ENCODE results near the gene SHANK1.

SHANK1 gene

GRCh38 chr19:50705422-50706019 is 14.1 kb downstream of the SHANK1 start:
- H3K36me3 ChIP-seq (ENCODE audit: control insufficient read depth in 5 of 5, insufficient read depth in 5 of 5, low read length in 5 of 5): no peaks in the 10 kb centered on the region
- H3K9ac ChIP-seq (ENCODE audit: low read length in 5 of 5): no peak overlapping the region
- H3K9me3 ChIP-seq (ENCODE audit: control insufficient read depth in 5 of 5, low read length in 5 of 5): no peaks in the 10 kb centered on the region
- H3K27me3 ChIP-seq (ENCODE audit: control insufficient read depth in 5 of 5, insufficient read depth in 4 of 5, low read length in 5 of 5): peaks cover 17 to 38% (median 24%) of the 10 kb centered on the region in 5 donors
- H3K27ac ChIP-seq (ENCODE audit: low read depth, low read length): no peak overlapping the region
- no peak overlapping the region for H3K4me3 ChIP-seq (ENCODE audit: low read depth in 1 of 5, low read length in 5 of 5)
- peaks cover 0 to 3% (median 0%) of the 10 kb centered on the region in 5 donors for H3K4me1 ChIP-seq (ENCODE audit: control insufficient read depth in 5 of 5, insufficient read depth in 5 of 5, low read length in 5 of 5)

- Histone ChIP-seq H3K27me3 (ENCODE audit: control insufficient read depth in 5 of 5, insufficient read depth in 4 of 5, low read length in 5 of 5) (peaks cover 17 to 37% (median 24%) of the 10 kb centered on the region in 5 donors), H3K4me3 (ENCODE audit: low read depth in 1 of 5, low read length in 5 of 5) (no peak overlapping the region), H3K27ac (ENCODE audit: low read depth, low read length) (no peak overlapping the region), H3K9me3 (ENCODE audit: control insufficient read depth in 5 of 5, low read length in 5 of 5) (no peaks in the 10 kb centered on the region), H3K9ac (ENCODE audit: low read length in 5 of 5) (no peak overlapping the region), H3K36me3 (ENCODE audit: control insufficient read depth in 5 of 5, insufficient read depth in 5 of 5, low read length in 5 of 5) (no peaks in the 10 kb centered on the region), H3K4me1 (ENCODE audit: control insufficient read depth in 5 of 5, insufficient read depth in 5 of 5, low read length in 5 of 5) (peaks cover 0 to 3% (median 0%) of the 10 kb centered on the region in 5 donors)
These were observed 15.4 kb downstream of the SHANK1 start for GRCh38 chr19:50703915-50704796.

GRCh38 chr19:50702871-50703829 is 16.5 kb downstream of the SHANK1 start:
- H3K4me1 ChIP-seq (ENCODE audit: control insufficient read depth in 5 of 5, insufficient read depth in 5 of 5, low read length in 5 of 5): peaks cover 0 to 3% (median 0%) of the 10 kb centered on the region in 5 donors
- H3K27me3 ChIP-seq (ENCODE audit: control insufficient read depth in 5 of 5, insufficient read depth in 4 of 5, low read length in 5 of 5): peaks cover 17 to 39% (median 24%) of the 10 kb centered on the region in 5 donors
- H3K9me3 ChIP-seq (ENCODE audit: control insufficient read depth in 5 of 5, low read length in 5 of 5): no peaks in the 10 kb centered on the region
- no peak overlapping the region for H3K9ac ChIP-seq (ENCODE audit: low read length in 5 of 5)
- H3K27ac ChIP-seq (ENCODE audit: low read depth, low read length): no peak overlapping the region
- no peak overlapping the region for H3K4me3 ChIP-seq (ENCODE audit: low read depth in 1 of 5, low read length in 5 of 5)
- no peaks in the 10 kb centered on the region for H3K36me3 ChIP-seq (ENCODE audit: control insufficient read depth in 5 of 5, insufficient read depth in 5 of 5, low read length in 5 of 5)

- Histone ChIP-seq H3K4me1 (ENCODE audit: control insufficient read depth in 5 of 5, insufficient read depth in 5 of 5, low read length in 5 of 5) (peaks cover 0 to 3% (median 0%) of the 10 kb centered on the region in 5 donors), H3K4me3 (ENCODE audit: low read depth in 1 of 5, low read length in 5 of 5) (no peak overlapping the region), H3K9ac (ENCODE audit: low read length in 5 of 5) (no peak overlapping the region), H3K36me3 (ENCODE audit: control insufficient read depth in 5 of 5, insufficient read depth in 5 of 5, low read length in 5 of 5) (no peaks in the 10 kb centered on the region), H3K9me3 (ENCODE audit: control insufficient read depth in 5 of 5, low read length in 5 of 5) (peaks cover 0 to 3% (median 0%) of the 10 kb centered on the region in 5 donors), H3K27ac (ENCODE audit: low read depth, low read length) (no peak overlapping the region), H3K27me3 (ENCODE audit: control insufficient read depth in 5 of 5, insufficient read depth in 4 of 5, low read length in 5 of 5) (peaks cover 17 to 47% (median 24%) of the 10 kb centered on the region in 5 donors)
These were observed 17.3 kb downstream of the SHANK1 start for GRCh38 chr19:50702158-50702870.

- Histone ChIP-seq H3K4me1 (ENCODE audit: control insufficient read depth in 5 of 5, insufficient read depth in 5 of 5, low read length in 5 of 5) (peaks cover 0 to 3% (median 0%) of the 10 kb centered on the region in 5 donors), H3K27ac (ENCODE audit: low read depth, low read length) (no peak overlapping the region), H3K36me3 (ENCODE audit: control insufficient read depth in 5 of 5, insufficient read depth in 5 of 5, low read length in 5 of 5) (no peaks in the 10 kb centered on the region), H3K9me3 (ENCODE audit: control insufficient read depth in 5 of 5, low read length in 5 of 5) (peaks cover 0 to 3% (median 0%) of the 10 kb centered on the region in 5 donors), H3K9ac (ENCODE audit: low read length in 5 of 5) (no peak overlapping the region), H3K4me3 (ENCODE audit: low read depth in 1 of 5, low read length in 5 of 5) (no peak overlapping the region), H3K27me3 (ENCODE audit: control insufficient read depth in 5 of 5, insufficient read depth in 4 of 5, low read length in 5 of 5) (peaks cover 20 to 51% (median 30%) of the 10 kb centered on the region in 5 donors)
These were observed 18.1 kb downstream of the SHANK1 start for GRCh38 chr19:50701367-50701985.

- H3K27me3 ChIP-seq (ENCODE audit: control insufficient read depth in 5 of 5, insufficient read depth in 4 of 5, low read length in 5 of 5): peaks cover 30 to 59% (median 42%) of the 10 kb centered on the region in 5 donors
These were observed 22.0 kb downstream of the SHANK1 start for GRCh38 chr19:50697414-50698124.

GRCh38 chr19:50696094-50696483 is 23.5 kb downstream of the SHANK1 start:
- peaks cover 25 to 54% (median 45%) of the 10 kb centered on the region in 5 donors for H3K27me3 ChIP-seq (ENCODE audit: control insufficient read depth in 5 of 5, insufficient read depth in 4 of 5, low read length in 5 of 5)

More at GRCh38 chr19:50697414-50698124, 22.0 kb downstream of the SHANK1 start:
- H3K4me3 ChIP-seq (ENCODE audit: low read depth in 1 of 5, low read length in 5 of 5): no peak overlapping the region
- peaks cover 0 to 3% (median 0%) of the 10 kb centered on the region in 5 donors for H3K9me3 ChIP-seq (ENCODE audit: control insufficient read depth in 5 of 5, low read length in 5 of 5)
- H3K4me1 ChIP-seq (ENCODE audit: control insufficient read depth in 5 of 5, insufficient read depth in 5 of 5, low read length in 5 of 5): peaks cover 0 to 3% (median 0%) of the 10 kb centered on the region in 5 donors
- no peak overlapping the region for H3K27ac ChIP-seq (ENCODE audit: low read depth, low read length)
- no peak overlapping the region for H3K9ac ChIP-seq (ENCODE audit: low read length in 5 of 5)
- no peaks in the 10 kb centered on the region for H3K36me3 ChIP-seq (ENCODE audit: control insufficient read depth in 5 of 5, insufficient read depth in 5 of 5, low read length in 5 of 5)

GRCh38 chr19:50695251-50696093 is 24.1 kb downstream of the SHANK1 start:
- no peak overlapping the region for H3K27ac ChIP-seq (ENCODE audit: low read depth, low read length)
- peaks cover 0 to 3% (median 0%) of the 10 kb centered on the region in 5 donors for H3K9me3 ChIP-seq (ENCODE audit: control insufficient read depth in 5 of 5, low read length in 5 of 5)
- H3K4me3 ChIP-seq (ENCODE audit: low read depth in 1 of 5, low read length in 5 of 5): no peak overlapping the region
- H3K4me1 ChIP-seq (ENCODE audit: control insufficient read depth in 5 of 5, insufficient read depth in 5 of 5, low read length in 5 of 5): peaks cover 0 to 3% (median 0%) of the 10 kb centered on the region in 5 donors
- no peaks in the 10 kb centered on the region for H3K36me3 ChIP-seq (ENCODE audit: control insufficient read depth in 5 of 5, insufficient read depth in 5 of 5, low read length in 5 of 5)
- H3K27me3 ChIP-seq (ENCODE audit: control insufficient read depth in 5 of 5, insufficient read depth in 4 of 5, low read length in 5 of 5): peaks cover 25 to 55% (median 51%) of the 10 kb centered on the region in 5 donors
- H3K9ac ChIP-seq (ENCODE audit: low read length in 5 of 5): no peak overlapping the region

More at GRCh38 chr19:50696094-50696483, 23.5 kb downstream of the SHANK1 start:
- Histone ChIP-seq H3K4me3 (ENCODE audit: low read depth in 1 of 5, low read length in 5 of 5) (no peak overlapping the region), H3K9me3 (ENCODE audit: control insufficient read depth in 5 of 5, low read length in 5 of 5) (peaks cover 0 to 3% (median 0%) of the 10 kb centered on the region in 5 donors), H3K36me3 (ENCODE audit: control insufficient read depth in 5 of 5, insufficient read depth in 5 of 5, low read length in 5 of 5) (no peaks in the 10 kb centered on the region), H3K9ac (ENCODE audit: low read length in 5 of 5) (no peak overlapping the region), H3K4me1 (ENCODE audit: control insufficient read depth in 5 of 5, insufficient read depth in 5 of 5, low read length in 5 of 5) (peaks cover 0 to 3% (median 0%) of the 10 kb centered on the region in 5 donors), H3K27ac (ENCODE audit: low read depth, low read length) (no peak overlapping the region)

All from subcutaneous abdominal adipose tissue (tissue), 5 donors.